ENCODE data around the gene LGMN.

Gene LGMN

DNA sequence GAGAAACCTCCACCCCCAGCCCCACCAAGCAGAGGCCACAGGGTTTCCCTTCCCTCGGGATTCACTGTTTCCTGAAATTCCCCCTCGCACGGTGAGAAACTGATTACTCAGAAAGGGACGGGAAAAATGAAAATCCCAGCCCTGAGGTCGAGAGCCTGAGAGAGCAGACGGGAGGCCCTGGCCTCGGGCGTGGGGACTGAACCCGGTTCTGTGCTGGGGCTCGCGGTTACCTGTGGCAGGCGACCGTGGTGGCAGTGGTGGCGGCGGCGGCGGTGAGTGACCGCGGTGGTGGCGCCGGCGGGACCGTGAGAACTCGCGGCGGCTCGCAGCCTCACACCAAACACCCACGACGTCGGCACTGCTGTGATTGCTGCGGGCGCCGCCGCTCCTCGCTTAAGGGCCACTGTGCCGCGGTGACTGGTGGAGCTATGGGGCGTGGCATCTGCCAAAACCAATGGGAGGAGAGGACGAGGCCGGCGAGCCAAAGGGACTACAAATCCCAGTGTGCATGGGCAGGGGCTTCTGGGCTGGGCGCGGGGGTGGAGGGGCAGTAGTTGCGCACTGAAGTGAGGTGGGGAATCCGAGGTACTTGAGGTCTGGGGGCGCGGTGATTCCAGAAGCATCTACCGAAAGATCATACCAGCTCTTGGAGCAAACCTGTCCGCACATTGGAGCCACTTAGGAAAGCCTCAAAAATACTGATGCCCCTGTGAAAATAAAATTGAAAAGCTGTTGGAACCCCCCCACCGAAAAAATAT lies at the start of gene LGMN (continued):
- TF ChIP-seq, protein P1, sequence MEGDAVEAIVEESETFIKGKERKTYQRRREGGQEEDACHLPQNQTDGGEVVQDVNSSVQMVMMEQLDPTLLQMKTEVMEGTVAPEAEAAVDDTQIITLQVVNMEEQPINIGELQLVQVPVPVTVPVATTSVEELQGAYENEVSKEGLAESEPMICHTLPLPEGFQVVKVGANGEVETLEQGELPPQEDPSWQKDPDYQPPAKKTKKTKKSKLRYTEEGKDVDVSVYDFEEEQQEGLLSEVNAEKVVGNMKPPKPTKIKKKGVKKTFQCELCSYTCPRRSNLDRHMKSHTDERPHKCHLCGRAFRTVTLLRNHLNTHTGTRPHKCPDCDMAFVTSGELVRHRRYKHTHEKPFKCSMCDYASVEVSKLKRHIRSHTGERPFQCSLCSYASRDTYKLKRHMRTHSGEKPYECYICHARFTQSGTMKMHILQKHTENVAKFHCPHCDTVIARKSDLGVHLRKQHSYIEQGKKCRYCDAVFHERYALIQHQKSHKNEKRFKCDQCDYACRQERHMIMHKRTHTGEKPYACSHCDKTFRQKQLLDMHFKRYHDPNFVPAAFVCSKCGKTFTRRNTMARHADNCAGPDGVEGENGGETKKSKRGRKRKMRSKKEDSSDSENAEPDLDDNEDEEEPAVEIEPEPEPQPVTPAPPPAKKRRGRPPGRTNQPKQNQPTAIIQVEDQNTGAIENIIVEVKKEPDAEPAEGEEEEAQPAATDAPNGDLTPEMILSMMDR (tag by site-specific recombination; IDR thresholded peaks at IDR 0.05): no peak
- no peak for TF ChIP-seq ZNF555 (tag by site-specific recombination; conservative IDR thresholded peaks at IDR 0.05)
- no peak for TF ChIP-seq SCRT1 (tag by site-specific recombination; IDR thresholded peaks at IDR 0.05; ENCODE audit: borderline replicate concordance)
- TF ChIP-seq, protein P2, sequence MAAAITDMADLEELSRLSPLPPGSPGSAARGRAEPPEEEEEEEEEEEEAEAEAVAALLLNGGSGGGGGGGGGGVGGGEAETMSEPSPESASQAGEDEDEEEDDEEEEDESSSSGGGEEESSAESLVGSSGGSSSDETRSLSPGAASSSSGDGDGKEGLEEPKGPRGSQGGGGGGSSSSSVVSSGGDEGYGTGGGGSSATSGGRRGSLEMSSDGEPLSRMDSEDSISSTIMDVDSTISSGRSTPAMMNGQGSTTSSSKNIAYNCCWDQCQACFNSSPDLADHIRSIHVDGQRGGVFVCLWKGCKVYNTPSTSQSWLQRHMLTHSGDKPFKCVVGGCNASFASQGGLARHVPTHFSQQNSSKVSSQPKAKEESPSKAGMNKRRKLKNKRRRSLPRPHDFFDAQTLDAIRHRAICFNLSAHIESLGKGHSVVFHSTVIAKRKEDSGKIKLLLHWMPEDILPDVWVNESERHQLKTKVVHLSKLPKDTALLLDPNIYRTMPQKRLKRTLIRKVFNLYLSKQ (tag by site-specific recombination; IDR thresholded peaks at IDR 0.05; ENCODE audit: borderline replicate concordance): no peak
- TF ChIP-seq, protein P3, sequence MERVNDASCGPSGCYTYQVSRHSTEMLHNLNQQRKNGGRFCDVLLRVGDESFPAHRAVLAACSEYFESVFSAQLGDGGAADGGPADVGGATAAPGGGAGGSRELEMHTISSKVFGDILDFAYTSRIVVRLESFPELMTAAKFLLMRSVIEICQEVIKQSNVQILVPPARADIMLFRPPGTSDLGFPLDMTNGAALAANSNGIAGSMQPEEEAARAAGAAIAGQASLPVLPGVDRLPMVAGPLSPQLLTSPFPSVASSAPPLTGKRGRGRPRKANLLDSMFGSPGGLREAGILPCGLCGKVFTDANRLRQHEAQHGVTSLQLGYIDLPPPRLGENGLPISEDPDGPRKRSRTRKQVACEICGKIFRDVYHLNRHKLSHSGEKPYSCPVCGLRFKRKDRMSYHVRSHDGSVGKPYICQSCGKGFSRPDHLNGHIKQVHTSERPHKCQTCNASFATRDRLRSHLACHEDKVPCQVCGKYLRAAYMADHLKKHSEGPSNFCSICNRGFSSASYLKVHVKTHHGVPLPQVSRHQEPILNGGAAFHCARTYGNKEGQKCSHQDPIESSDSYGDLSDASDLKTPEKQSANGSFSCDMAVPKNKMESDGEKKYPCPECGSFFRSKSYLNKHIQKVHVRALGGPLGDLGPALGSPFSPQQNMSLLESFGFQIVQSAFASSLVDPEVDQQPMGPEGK (tag by site-specific recombination; IDR thresholded peaks at IDR 0.05): peak; percentile 98
- TF ChIP-seq, protein P4, sequence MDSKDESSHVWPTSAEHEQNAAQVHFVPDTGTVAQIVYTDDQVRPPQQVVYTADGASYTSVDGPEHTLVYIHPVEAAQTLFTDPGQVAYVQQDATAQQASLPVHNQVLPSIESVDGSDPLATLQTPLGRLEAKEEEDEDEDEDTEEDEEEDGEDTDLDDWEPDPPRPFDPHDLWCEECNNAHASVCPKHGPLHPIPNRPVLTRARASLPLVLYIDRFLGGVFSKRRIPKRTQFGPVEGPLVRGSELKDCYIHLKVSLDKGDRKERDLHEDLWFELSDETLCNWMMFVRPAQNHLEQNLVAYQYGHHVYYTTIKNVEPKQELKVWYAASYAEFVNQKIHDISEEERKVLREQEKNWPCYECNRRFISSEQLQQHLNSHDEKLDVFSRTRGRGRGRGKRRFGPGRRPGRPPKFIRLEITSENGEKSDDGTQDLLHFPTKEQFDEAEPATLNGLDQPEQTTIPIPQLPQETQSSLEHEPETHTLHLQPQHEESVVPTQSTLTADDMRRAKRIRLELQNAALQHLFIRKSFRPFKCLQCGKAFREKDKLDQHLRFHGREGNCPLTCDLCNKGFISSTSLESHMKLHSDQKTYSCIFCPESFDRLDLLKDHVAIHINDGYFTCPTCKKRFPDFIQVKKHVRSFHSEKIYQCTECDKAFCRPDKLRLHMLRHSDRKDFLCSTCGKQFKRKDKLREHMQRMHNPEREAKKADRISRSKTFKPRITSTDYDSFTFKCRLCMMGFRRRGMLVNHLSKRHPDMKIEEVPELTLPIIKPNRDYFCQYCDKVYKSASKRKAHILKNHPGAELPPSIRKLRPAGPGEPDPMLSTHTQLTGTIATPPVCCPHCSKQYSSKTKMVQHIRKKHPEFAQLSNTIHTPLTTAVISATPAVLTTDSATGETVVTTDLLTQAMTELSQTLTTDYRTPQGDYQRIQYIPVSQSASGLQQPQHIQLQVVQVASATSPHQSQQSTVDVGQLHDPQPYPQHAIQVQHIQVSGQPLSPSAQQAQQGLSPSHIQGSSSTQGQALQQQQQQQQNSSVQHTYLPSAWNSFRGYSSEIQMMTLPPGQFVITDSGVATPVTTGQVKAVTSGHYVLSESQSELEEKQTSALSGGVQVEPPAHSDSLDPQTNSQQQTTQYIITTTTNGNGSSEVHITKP (tag by site-specific recombination; IDR thresholded peaks at IDR 0.05): peak; percentile 100
- no peak for TF ChIP-seq ZNF174 (tag by site-specific recombination; IDR thresholded peaks at IDR 0.05)
- no peak for TF ChIP-seq ZNF529 (tag by site-specific recombination; IDR thresholded peaks at IDR 0.05; ENCODE audit: insufficient replicate concordance)
- no peak for TF ChIP-seq ZNF558 (tag by site-specific recombination; IDR thresholded peaks at IDR 0.05)
- TF ChIP-seq ZBTB7A (tag by site-specific recombination; IDR thresholded peaks at IDR 0.05; ENCODE audit: low read depth): peak; percentile 95
- TF ChIP-seq, protein P5, sequence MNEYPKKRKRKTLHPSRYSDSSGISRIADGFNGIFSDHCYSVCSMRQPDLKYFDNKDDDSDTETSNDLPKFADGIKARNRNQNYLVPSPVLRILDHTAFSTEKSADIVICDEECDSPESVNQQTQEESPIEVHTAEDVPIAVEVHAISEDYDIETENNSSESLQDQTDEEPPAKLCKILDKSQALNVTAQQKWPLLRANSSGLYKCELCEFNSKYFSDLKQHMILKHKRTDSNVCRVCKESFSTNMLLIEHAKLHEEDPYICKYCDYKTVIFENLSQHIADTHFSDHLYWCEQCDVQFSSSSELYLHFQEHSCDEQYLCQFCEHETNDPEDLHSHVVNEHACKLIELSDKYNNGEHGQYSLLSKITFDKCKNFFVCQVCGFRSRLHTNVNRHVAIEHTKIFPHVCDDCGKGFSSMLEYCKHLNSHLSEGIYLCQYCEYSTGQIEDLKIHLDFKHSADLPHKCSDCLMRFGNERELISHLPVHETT (tag by site-specific recombination; IDR thresholded peaks at IDR 0.05): 0 out of 2 replicates have a peak, but pooled peaks have one; percentile 42
- no peak for TF ChIP-seq ZNF596 (tag by site-specific recombination; IDR thresholded peaks at IDR 0.05)
- TF ChIP-seq ZNF366 (tag by site-specific recombination; conservative IDR thresholded peaks at IDR 0.05): no peak
- no peak for TF ChIP-seq TCF7L2 (IDR thresholded peaks at IDR 0.05; ENCODE audit: borderline replicate concordance, low read depth, low read length)
- TF ChIP-seq, protein P6, sequence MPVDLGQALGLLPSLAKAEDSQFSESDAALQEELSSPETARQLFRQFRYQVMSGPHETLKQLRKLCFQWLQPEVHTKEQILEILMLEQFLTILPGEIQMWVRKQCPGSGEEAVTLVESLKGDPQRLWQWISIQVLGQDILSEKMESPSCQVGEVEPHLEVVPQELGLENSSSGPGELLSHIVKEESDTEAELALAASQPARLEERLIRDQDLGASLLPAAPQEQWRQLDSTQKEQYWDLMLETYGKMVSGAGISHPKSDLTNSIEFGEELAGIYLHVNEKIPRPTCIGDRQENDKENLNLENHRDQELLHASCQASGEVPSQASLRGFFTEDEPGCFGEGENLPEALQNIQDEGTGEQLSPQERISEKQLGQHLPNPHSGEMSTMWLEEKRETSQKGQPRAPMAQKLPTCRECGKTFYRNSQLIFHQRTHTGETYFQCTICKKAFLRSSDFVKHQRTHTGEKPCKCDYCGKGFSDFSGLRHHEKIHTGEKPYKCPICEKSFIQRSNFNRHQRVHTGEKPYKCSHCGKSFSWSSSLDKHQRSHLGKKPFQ (tag by site-specific recombination; IDR thresholded peaks at IDR 0.05): peak; percentile 90
- TF ChIP-seq, protein P7, sequence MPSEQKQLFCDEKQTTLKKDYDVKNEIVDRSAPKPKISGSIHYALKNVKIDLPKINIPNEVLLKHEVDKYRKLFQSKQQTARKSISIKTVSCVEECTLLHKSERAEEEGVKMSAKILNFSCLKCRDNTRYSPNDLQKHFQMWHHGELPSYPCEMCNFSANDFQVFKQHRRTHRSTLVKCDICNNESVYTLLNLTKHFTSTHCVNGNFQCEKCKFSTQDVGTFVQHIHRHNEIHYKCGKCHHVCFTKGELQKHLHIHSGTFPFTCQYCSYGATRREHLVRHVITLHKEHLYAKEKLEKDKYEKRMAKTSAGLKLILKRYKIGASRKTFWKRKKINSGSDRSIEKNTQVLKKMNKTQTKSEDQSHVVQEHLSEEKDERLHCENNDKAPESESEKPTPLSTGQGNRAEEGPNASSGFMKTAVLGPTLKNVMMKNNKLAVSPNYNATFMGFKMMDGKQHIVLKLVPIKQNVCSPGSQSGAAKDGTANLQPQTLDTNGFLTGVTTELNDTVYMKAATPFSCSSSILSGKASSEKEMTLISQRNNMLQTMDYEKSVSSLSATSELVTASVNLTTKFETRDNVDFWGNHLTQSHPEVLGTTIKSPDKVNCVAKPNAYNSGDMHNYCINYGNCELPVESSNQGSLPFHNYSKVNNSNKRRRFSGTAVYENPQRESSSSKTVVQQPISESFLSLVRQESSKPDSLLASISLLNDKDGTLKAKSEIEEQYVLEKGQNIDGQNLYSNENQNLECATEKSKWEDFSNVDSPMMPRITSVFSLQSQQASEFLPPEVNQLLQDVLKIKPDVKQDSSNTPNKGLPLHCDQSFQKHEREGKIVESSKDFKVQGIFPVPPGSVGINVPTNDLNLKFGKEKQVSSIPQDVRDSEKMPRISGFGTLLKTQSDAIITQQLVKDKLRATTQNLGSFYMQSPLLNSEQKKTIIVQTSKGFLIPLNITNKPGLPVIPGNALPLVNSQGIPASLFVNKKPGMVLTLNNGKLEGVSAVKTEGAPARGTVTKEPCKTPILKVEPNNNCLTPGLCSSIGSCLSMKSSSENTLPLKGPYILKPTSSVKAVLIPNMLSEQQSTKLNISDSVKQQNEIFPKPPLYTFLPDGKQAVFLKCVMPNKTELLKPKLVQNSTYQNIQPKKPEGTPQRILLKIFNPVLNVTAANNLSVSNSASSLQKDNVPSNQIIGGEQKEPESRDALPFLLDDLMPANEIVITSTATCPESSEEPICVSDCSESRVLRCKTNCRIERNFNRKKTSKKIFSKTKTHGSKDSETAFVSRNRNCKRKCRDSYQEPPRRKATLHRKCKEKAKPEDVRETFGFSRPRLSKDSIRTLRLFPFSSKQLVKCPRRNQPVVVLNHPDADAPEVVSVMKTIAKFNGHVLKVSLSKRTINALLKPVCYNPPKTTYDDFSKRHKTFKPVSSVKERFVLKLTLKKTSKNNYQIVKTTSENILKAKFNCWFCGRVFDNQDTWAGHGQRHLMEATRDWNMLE (tag by site-specific recombination; conservative IDR thresholded peaks at IDR 0.05; ENCODE audit: low read depth): no peak
- TF ChIP-seq ZNF146 (tag by site-specific recombination; IDR thresholded peaks at IDR 0.05): no peak
- TF ChIP-seq ZBTB48 (tag by site-specific recombination; IDR thresholded peaks at IDR 0.05): no peak
- TF ChIP-seq ZNF302 (tag by site-specific recombination; IDR thresholded peaks at IDR 0.05; ENCODE audit: low read depth): no peak
- TF ChIP-seq ZNF791 (tag by site-specific recombination; IDR thresholded peaks at IDR 0.05): no peak
- no peak for TF ChIP-seq ZNF701 (tag by site-specific recombination; IDR thresholded peaks at IDR 0.05)

Data from HEK293 (cell line).